K562 (cell line): ENCODE results near the gene PLEK2. TPM values are rescaled to one million over a fixed set of nuclear protein-coding genes. Genes with fewer than 3 reads are reported as not detected.

ENCODE experiments used
- ATAC-seq: fragments of 200-7000 bp; cut with Tn5 transposase; 3 replicates; pipeline ENCODE4 v1.9.1; 2020; ENCODE audit warnings: moderate library complexity
- BruUV-seq: library from RNA; stranded (reverse); fragments of 400-500 nt; replicated peaks from 2 replicates; lab custom pipeline; 2021; lab: Mats Ljungman, UMichigan
- CTCF ChIA-PET: fragments of 300-600 bp; formaldehyde crosslinking; extraction: SDS; loops from one replicate; lab custom pipeline; 2021; ENCODE audit warnings: low intra/inter-chr PET ratio; lab: Yijun Ruan, JAX
- POLR2A ChIA-PET: fragments of 300-600, 350-650 bp; sonication (Branson Sonifier 250); formaldehyde crosslinking; extraction: SDS; loops from one replicate; lab custom pipeline; 2021; ENCODE audit warnings: antibody characterized with exemption, inconsistent platforms; lab: Yijun Ruan, JAX
- DNase-seq, 4 experiments: peaks; one replicate each; pipeline versions ENCODE4 v3.0.0 to v3.0.0-alpha.2; 2011 to 2018; ENCODE audit warnings: low spot score in 3 of 4, mixed read lengths in 3 of 4; ENCODE audit errors: extremely low read depth in 1 of 4
- FAIRE-seq: peaks from 2 replicates; lab custom pipeline; 2011; peaks lifted over from hg19 to GRCh38; lab: Jason Lieb, UNC
- H2AFZ ChIP-seq: 2 replicates; pipeline ENCODE4 v1.6.0; 2011; ENCODE audit warnings: low read depth, low read length, control low read depth, inconsistent platforms
- H3K27ac ChIP-seq: fragments of 200-600 bp; 3 replicates; pipeline ENCODE4 v1.8.0; 2011; ENCODE audit warnings: low read depth, mild to moderate bottlenecking, control low read depth, inconsistent platforms, low read length, moderate library complexity, mixed read lengths; ENCODE audit errors: extremely low read depth
- H3K27me3 ChIP-seq, 2 experiments: fragments of 300-600 bp in 1 of 2; 2 replicates in 1 of 2; 3 replicates in 1 of 2; pipeline versions ENCODE4 v1.6.0 to v1.8.0; 2011; ENCODE audit warnings: inconsistent platforms in 2 of 2, low read length in 2 of 2, mild to moderate bottlenecking in 1 of 2, mixed read lengths in 1 of 2, moderate library complexity in 1 of 2; ENCODE audit not compliant: control insufficient read depth in 2 of 2, insufficient read depth in 2 of 2
- H3K36me3 ChIP-seq: fragments of 300-600 bp; 3 replicates; pipeline ENCODE4 v1.8.0; 2011; ENCODE audit warnings: mild to moderate bottlenecking, low read length, inconsistent platforms; ENCODE audit not compliant: control insufficient read depth, insufficient read depth
- H3K4me1 ChIP-seq, 2 experiments: fragments of 200-600 bp in 1 of 2; replicated peaks in 1 of 2; 2 replicates in 1 of 2; 3 replicates in 1 of 2; pipeline versions ENCODE4 v1.5.1 to v1.8.0; 2011; ENCODE audit warnings: inconsistent platforms in 2 of 2, low read length in 2 of 2, mild to moderate bottlenecking in 1 of 2, mixed read lengths in 1 of 2, moderate library complexity in 1 of 2; ENCODE audit not compliant: control insufficient read depth in 2 of 2, insufficient read depth in 2 of 2
- H3K4me2 ChIP-seq: 2 replicates; pipeline ENCODE4 v1.6.1; 2011; ENCODE audit warnings: low read length, control low read depth, inconsistent platforms, mixed read lengths; ENCODE audit not compliant: insufficient read depth
- H3K4me3 ChIP-seq: fragments of 200-600 bp; sonication (generic), shearing (Covaris generic); 2 replicates; pipeline ENCODE4 v1.5.1; 2016; ENCODE audit warnings: control low read depth, inconsistent platforms
- H3K79me2 ChIP-seq: fragments of 200-600 bp; 3 replicates; pipeline ENCODE4 v1.8.0; 2011; ENCODE audit warnings: low read length, inconsistent platforms; ENCODE audit not compliant: control insufficient read depth, insufficient read depth
- H3K9ac ChIP-seq, 2 experiments: 2 replicates each; pipeline versions ENCODE4 v1.6.0 to v1.6.1; 2011; ENCODE audit warnings: low read depth in 2 of 2, low read length in 2 of 2, control low read depth in 1 of 2, inconsistent platforms in 1 of 2, mild to moderate bottlenecking in 1 of 2, mixed read lengths in 1 of 2; ENCODE audit not compliant: insufficient read depth in 1 of 2
- H3K9me1 ChIP-seq: one replicate; pipeline ENCODE4 v1.6.0; 2011; ENCODE audit warnings: inconsistent platforms, mild to moderate bottlenecking, low read length, moderate library complexity; ENCODE audit not compliant: control insufficient read depth, insufficient read depth
- H3K9me3 ChIP-seq: replicated peaks from 2 replicates; pipeline ENCODE4 v1.5.1; 2011; ENCODE audit warnings: low read depth, low read length, inconsistent platforms; ENCODE audit not compliant: control insufficient read depth, insufficient read depth
- H4K20me1 ChIP-seq: replicated peaks from 2 replicates; pipeline ENCODE4 v1.6.1; 2011; ENCODE audit warnings: low read length, inconsistent platforms, mixed read lengths; ENCODE audit not compliant: control insufficient read depth, insufficient read depth
- TAF9B ChIP-seq: fragments of 450-650 bp; IDR thresholded peaks from 2 replicates; pipeline ENCODE4 v1.6.1; 2018; ENCODE audit warnings: mild to moderate bottlenecking; ENCODE audit not compliant: partially characterized antibody
- ZNF77 ChIP-seq: fragments of 250-450 bp; sonication (Bioruptor Pico); IDR thresholded peaks from 2 replicates; pipeline ENCODE4 v1.5.0; 2020
- ZNF778 ChIP-seq: fragments of 450-650 bp; formaldehyde crosslinking; IDR thresholded peaks from 2 replicates; pipeline ENCODE4 v1.4.0; 2020; ENCODE audit warnings: mild to moderate bottlenecking, moderate library complexity
- WGBS: fragments of 100-300 bp; shearing (Covaris generic); methylation state at CpG from one replicate; pipeline ENCODE4 v1.1.6; 2016; ENCODE audit warnings: low coverage, mixed read lengths; ENCODE audit not compliant: insufficient coverage; ENCODE audit errors: missing lambda C conversion rate; 5-methylcytosine and 5-hydroxymethylcytosine counted together
- in situ Hi-C: fragments of 300-500 bp; cut with MboI; formaldehyde crosslinking; loops from 4 replicates; pipeline ENCODE4 v1.15.0; 2018; ENCODE audit warnings: inconsistent platforms, mixed read lengths
- intact Hi-C: fragments of 100-400 bp; cut with micrococcal nuclease; formaldehyde crosslinking; loops from 2 replicates; pipeline ENCODE4 v1.14.2; 2022
- polyA plus RNA-seq, 8 experiments: library from polyadenylated mRNA; depleted of rRNA in 4 of 8; stranded (reverse) in 5 of 8; unstranded in 3 of 8; fragments of >200 nt; fragmentation: Nextera tagmentation in 2 of 8; fragmentation: Illumina TruSeq in 1 of 8; extraction: Ambion mirVana in 2 of 8; extraction: Trizol in 1 of 8; gene quantifications; 2 replicates each; pipeline versions ENCODE4 v1.2.1 to v1.2.3, GENCODE V29; 2011 to 2014; ENCODE audit warnings: inconsistent platforms in 1 of 8, missing spikeins in 1 of 8
- total RNA-seq, 7 experiments: library from RNA; depleted of rRNA in 6 of 7; stranded (reverse); fragments of >200 nt in 6 of 7; fragmentation: Illumina TruSeq in 2 of 7; extraction: Trizol in 2 of 7; gene quantifications; 2 replicates each; pipeline versions ENCODE4 v1.2.1 to v1.2.3, GENCODE V29; 2011 to 2021; ENCODE audit warnings: low replicate concordance in 1 of 7
- TF ChIP-seq, protein P1 (sequence below): fragments of 450-650 bp; IDR thresholded peaks from 2 replicates; pipeline ENCODE4 v1.7.1; 2018; ENCODE audit warnings: mild to moderate bottlenecking, low read depth; ENCODE audit not compliant: partially characterized antibody
- TF ChIP-seq, protein P2 (sequence below): fragments of 450-650 bp; IDR thresholded peaks from 2 replicates; pipeline ENCODE4 v1.6.1; 2016; ENCODE audit warnings: missing biosample characterization, missing genetic modification characterization
- TF ChIP-seq, protein P3 (sequence below): sonication (generic); IDR thresholded peaks from 2 replicates; pipeline ENCODE4 v1.6.1; 2016
- TF ChIP-seq, protein P4 (sequence below): sonication (generic); formaldehyde crosslinking; IDR thresholded peaks from 2 replicates; pipeline ENCODE4 v1.8.0; 2022; ENCODE audit warnings: mild to moderate bottlenecking, missing genetic modification reagents

Gene PLEK2
- total and polyA plus RNA-seq, 9 of the 15 experiments (the other 6 are each of a cell fraction or from before 2014, with no cell fraction given), result not detected

DNA sequence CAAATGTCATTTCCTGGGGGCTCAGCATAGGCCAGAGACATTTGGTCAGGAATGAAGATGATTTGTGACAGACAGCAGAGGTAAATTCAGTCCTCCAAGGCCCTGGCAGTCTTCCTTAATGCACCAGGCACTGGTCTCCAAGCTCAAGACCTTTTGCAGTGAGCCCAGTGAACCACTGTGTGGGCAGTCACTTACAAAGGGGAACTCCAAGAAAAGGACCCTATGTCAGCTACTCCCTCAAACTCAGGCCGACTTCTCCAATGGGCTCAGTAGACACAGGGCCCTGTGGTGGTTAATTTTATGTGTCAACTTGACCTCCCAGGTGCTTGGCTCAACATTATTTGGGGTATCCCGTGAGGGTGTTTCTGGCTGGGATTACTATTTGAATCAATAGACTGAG, 29.3 kb upstream of the PLEK2 start:
- BruUV-seq, result no TSS peak
- FAIRE-seq (no peak), DNase-seq (no peak), ATAC-seq (no peak)
- peaks cover 5 to 17% of the 10 kb centered on the region in 2 experiments; a peak in 4 of 5 replicates for H3K27me3 ChIP-seq
- no peaks in the 10 kb centered on the region for H4K20me1 ChIP-seq
- no peaks in the 10 kb centered on the region for H3K9me3 ChIP-seq
- ChIA-PET CTCF (no interaction called here), POLR2A (interaction anchor here (1.5 kb wide), 1 partner anchor 17 kb away, joined by 6 read pairs; no protein-coding TSS in a partner anchor)
- no peak overlapping the region for H3K9ac ChIP-seq
- 17% methylated on average over 2 of the region's 2 CpGs for WGBS
- H3K79me2 ChIP-seq, result no peaks in the 10 kb centered on the region
- no peaks in the 10 kb centered on the region for H3K9me1 ChIP-seq
- no peaks in the 10 kb centered on the region; a peak in 3 of 5 replicates for H3K4me1 ChIP-seq
- intact Hi-C loops (no loop called here), in situ Hi-C loops (no loop called here)
- H3K36me3 ChIP-seq, result no peaks in the 10 kb centered on the region
- H2AFZ ChIP-seq, result no peak overlapping the region
- H3K4me2 ChIP-seq, result no peak overlapping the region
- H3K4me3 ChIP-seq, result no peak overlapping the region
- H3K27ac ChIP-seq, result no peak overlapping the region
- no peak for TF ChIP-seq ZNF77
- TF ChIP-seq, protein P1, sequence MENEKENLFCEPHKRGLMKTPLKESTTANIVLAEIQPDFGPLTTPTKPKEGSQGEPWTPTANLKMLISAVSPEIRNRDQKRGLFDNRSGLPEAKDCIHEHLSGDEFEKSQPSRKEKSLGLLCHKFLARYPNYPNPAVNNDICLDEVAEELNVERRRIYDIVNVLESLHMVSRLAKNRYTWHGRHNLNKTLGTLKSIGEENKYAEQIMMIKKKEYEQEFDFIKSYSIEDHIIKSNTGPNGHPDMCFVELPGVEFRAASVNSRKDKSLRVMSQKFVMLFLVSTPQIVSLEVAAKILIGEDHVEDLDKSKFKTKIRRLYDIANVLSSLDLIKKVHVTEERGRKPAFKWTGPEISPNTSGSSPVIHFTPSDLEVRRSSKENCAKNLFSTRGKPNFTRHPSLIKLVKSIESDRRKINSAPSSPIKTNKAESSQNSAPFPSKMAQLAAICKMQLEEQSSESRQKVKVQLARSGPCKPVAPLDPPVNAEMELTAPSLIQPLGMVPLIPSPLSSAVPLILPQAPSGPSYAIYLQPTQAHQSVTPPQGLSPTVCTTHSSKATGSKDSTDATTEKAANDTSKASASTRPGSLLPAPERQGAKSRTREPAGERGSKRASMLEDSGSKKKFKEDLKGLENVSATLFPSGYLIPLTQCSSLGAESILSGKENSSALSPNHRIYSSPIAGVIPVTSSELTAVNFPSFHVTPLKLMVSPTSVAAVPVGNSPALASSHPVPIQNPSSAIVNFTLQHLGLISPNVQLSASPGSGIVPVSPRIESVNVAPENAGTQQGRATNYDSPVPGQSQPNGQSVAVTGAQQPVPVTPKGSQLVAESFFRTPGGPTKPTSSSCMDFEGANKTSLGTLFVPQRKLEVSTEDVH, result no peak
- TF ChIP-seq, protein P2, sequence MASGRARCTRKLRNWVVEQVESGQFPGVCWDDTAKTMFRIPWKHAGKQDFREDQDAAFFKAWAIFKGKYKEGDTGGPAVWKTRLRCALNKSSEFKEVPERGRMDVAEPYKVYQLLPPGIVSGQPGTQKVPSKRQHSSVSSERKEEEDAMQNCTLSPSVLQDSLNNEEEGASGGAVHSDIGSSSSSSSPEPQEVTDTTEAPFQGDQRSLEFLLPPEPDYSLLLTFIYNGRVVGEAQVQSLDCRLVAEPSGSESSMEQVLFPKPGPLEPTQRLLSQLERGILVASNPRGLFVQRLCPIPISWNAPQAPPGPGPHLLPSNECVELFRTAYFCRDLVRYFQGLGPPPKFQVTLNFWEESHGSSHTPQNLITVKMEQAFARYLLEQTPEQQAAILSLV (tag), result no peak
- TF ChIP-seq, protein P3, sequence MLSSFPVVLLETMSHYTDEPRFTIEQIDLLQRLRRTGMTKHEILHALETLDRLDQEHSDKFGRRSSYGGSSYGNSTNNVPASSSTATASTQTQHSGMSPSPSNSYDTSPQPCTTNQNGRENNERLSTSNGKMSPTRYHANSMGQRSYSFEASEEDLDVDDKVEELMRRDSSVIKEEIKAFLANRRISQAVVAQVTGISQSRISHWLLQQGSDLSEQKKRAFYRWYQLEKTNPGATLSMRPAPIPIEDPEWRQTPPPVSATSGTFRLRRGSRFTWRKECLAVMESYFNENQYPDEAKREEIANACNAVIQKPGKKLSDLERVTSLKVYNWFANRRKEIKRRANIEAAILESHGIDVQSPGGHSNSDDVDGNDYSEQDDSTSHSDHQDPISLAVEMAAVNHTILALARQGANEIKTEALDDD, result no peak
- no peak for TF ChIP-seq ZNF778
- no peak for TF ChIP-seq TAF9B
- TF ChIP-seq, protein P4, sequence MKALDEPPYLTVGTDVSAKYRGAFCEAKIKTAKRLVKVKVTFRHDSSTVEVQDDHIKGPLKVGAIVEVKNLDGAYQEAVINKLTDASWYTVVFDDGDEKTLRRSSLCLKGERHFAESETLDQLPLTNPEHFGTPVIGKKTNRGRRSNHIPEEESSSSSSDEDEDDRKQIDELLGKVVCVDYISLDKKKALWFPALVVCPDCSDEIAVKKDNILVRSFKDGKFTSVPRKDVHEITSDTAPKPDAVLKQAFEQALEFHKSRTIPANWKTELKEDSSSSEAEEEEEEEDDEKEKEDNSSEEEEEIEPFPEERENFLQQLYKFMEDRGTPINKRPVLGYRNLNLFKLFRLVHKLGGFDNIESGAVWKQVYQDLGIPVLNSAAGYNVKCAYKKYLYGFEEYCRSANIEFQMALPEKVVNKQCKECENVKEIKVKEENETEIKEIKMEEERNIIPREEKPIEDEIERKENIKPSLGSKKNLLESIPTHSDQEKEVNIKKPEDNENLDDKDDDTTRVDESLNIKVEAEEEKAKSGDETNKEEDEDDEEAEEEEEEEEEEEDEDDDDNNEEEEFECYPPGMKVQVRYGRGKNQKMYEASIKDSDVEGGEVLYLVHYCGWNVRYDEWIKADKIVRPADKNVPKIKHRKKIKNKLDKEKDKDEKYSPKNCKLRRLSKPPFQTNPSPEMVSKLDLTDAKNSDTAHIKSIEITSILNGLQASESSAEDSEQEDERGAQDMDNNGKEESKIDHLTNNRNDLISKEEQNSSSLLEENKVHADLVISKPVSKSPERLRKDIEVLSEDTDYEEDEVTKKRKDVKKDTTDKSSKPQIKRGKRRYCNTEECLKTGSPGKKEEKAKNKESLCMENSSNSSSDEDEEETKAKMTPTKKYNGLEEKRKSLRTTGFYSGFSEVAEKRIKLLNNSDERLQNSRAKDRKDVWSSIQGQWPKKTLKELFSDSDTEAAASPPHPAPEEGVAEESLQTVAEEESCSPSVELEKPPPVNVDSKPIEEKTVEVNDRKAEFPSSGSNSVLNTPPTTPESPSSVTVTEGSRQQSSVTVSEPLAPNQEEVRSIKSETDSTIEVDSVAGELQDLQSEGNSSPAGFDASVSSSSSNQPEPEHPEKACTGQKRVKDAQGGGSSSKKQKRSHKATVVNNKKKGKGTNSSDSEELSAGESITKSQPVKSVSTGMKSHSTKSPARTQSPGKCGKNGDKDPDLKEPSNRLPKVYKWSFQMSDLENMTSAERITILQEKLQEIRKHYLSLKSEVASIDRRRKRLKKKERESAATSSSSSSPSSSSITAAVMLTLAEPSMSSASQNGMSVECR (CRISPR knock-in tag), result no peak
